PC-9 (cell line): ENCODE measurements around the gene ADGRB3. TPM values are rescaled to one million over a fixed set of nuclear protein-coding genes. Genes with fewer than 3 reads are reported as not detected.

Experiments
- BruUV-seq: library from RNA; stranded (reverse); fragments of 400-500 nt; replicated peaks from 2 replicates; lab custom pipeline; 2021; lab: Mats Ljungman, UMichigan
- CTCF ChIA-PET: fragments of 300-600 bp; sonication (Branson Sonifier 250); formaldehyde crosslinking; loops from one replicate; lab custom pipeline; 2022; ENCODE audit warnings: antibody characterized with exemption; lab: Charles Lee
- POLR2A ChIA-PET: fragments of 300-600 bp; sonication (Branson Sonifier 250); formaldehyde crosslinking; loops from one replicate; lab custom pipeline; 2022; ENCODE audit warnings: antibody characterized with exemption; ENCODE audit not compliant: unreplicated experiment; lab: Charles Lee
- DNase-seq, 2 experiments: peaks; one replicate each; pipeline versions ENCODE4 v3.0.0 to v3.0.0-alpha.2; 2015 to 2022; ENCODE audit warnings: mixed read lengths in 1 of 2
- H2AFZ ChIP-seq: fragments of 200-600 bp; sonication (generic); 2 replicates; pipeline ENCODE4 v1.8.1; 2017; ENCODE audit warnings: antibody characterized with exemption
- H3F3A ChIP-seq: fragments of 200-600 bp; sonication (generic); 2 replicates; pipeline ENCODE4 v1.8.1; 2017; ENCODE audit warnings: antibody characterized with exemption, mild to moderate bottlenecking, low read depth; ENCODE audit not compliant: insufficient read depth
- H3K27ac ChIP-seq: fragments of 200-600 bp; sonication (generic); 2 replicates; pipeline ENCODE4 v1.6.1; 2016; ENCODE audit warnings: mixed run types
- H3K27me3 ChIP-seq: fragments of 200-600 bp; sonication (generic); 2 replicates; pipeline ENCODE4 v1.6.1; 2016; ENCODE audit warnings: low read depth, mixed run types; ENCODE audit not compliant: insufficient read depth
- H3K36me3 ChIP-seq: fragments of 200-600 bp; sonication (generic); 2 replicates; pipeline ENCODE4 v1.6.1; 2016; ENCODE audit warnings: low read depth, mixed run types
- H3K4me1 ChIP-seq: fragments of 200-600 bp; sonication (generic); replicated peaks from 2 replicates; pipeline ENCODE4 v1.6.1; 2016; ENCODE audit warnings: mixed run types; ENCODE audit not compliant: insufficient read depth
- H3K4me2 ChIP-seq: fragments of 200-600 bp; sonication (generic); 2 replicates; pipeline ENCODE4 v1.6.1; 2017; ENCODE audit warnings: mixed run types
- H3K4me3 ChIP-seq: fragments of 200-600 bp; sonication (generic); 2 replicates; pipeline ENCODE4 v1.6.1; 2016; ENCODE audit warnings: mixed run types
- H3K79me2 ChIP-seq: fragments of 200-600 bp; sonication (generic); 2 replicates; pipeline ENCODE4 v1.6.1; 2017; ENCODE audit warnings: low read depth, mixed run types
- H3K9me2 ChIP-seq: fragments of 200-600 bp; sonication (generic); 2 replicates; pipeline ENCODE4 v1.8.1; 2017; ENCODE audit warnings: mild to moderate bottlenecking; ENCODE audit not compliant: insufficient read depth
- H3K9me3 ChIP-seq: fragments of 200-600 bp; sonication (generic); 2 replicates; pipeline ENCODE4 v1.8.1; 2016; ENCODE audit warnings: low read depth; ENCODE audit not compliant: insufficient read depth
- H4K20me1 ChIP-seq: fragments of 200-600 bp; sonication (generic); 2 replicates; pipeline ENCODE4 v1.8.1; 2017; ENCODE audit not compliant: insufficient read depth
- EZH2 ChIP-seq: fragments of 200-600 bp; sonication (generic); IDR thresholded peaks from 2 replicates; pipeline ENCODE4 v1.8.0; 2017; ENCODE audit warnings: antibody characterized with exemption, low read depth
- intact Hi-C: fragments of 100-400 bp; cut with micrococcal nuclease; formaldehyde crosslinking; loops from one replicate; pipeline ENCODE4 v1.10.0; 2022; ENCODE audit not compliant: unreplicated experiment
- total RNA-seq: library from RNA; stranded (reverse); gene quantifications from 2 replicates; pipeline ENCODE4 v1.2.3, GENCODE V29; 2021
- TF ChIP-seq, protein P1 (sequence below): fragments of 200-600 bp; sonication (generic); conservative IDR thresholded peaks from 2 replicates; pipeline ENCODE4 v1.6.1; 2017; ENCODE audit warnings: mixed run types, antibody characterized with exemption, mild to moderate bottlenecking, moderate library complexity

ADGRB3 gene
- total RNA-seq, 1 experiment from 2014 or later, result not detected

DNA sequence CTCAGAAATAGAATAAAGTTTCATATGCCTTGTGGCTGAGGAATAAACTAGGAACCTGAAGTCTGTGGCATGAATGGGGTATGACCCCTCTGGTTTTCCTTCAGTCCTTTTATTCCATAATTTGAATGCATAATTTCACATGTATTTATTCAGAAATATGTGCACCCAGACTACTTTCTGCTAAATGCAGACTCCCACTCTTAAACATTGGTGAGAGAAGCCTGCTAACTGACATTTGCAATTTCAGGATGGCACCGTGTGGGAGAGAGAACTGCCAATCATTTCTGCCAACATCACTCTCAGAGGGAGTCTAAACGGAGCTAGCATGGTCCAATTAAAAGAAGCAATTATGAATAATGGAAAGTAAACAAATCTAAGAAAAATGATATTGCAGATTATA is 141.3 kb downstream of the ADGRB3 start:
- CTCF ChIA-PET, result no interaction called here
- POLR2A ChIA-PET, result no interaction called here
- Histone ChIP-seq H3K4me3 (no peak overlapping the region), H2AFZ (no peak overlapping the region), H4K20me1 (no peaks in the 10 kb centered on the region; the same call in 1 of the 2 replicates), H3K9me2 (no peaks in the 10 kb centered on the region), H3K27ac (no peak overlapping the region), H3K79me2 (no peaks in the 10 kb centered on the region), H3F3A (no peaks in the 10 kb centered on the region), H3K4me1 (no peaks in the 10 kb centered on the region), H3K36me3 (no peaks in the 10 kb centered on the region), H3K27me3 (no peaks in the 10 kb centered on the region), H3K4me2 (no peak overlapping the region), H3K9me3 (no peaks in the 10 kb centered on the region)
- TF ChIP-seq, protein P1, sequence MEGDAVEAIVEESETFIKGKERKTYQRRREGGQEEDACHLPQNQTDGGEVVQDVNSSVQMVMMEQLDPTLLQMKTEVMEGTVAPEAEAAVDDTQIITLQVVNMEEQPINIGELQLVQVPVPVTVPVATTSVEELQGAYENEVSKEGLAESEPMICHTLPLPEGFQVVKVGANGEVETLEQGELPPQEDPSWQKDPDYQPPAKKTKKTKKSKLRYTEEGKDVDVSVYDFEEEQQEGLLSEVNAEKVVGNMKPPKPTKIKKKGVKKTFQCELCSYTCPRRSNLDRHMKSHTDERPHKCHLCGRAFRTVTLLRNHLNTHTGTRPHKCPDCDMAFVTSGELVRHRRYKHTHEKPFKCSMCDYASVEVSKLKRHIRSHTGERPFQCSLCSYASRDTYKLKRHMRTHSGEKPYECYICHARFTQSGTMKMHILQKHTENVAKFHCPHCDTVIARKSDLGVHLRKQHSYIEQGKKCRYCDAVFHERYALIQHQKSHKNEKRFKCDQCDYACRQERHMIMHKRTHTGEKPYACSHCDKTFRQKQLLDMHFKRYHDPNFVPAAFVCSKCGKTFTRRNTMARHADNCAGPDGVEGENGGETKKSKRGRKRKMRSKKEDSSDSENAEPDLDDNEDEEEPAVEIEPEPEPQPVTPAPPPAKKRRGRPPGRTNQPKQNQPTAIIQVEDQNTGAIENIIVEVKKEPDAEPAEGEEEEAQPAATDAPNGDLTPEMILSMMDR, result no peak
- no peak for TF ChIP-seq EZH2
- DNase-seq, result no peak
- no TSS peak for BruUV-seq
- intact Hi-C loops, result loop anchor here (5.0 kb wide), 1 partner anchor 1849 kb away; no protein-coding TSS in a partner anchor

DNA sequence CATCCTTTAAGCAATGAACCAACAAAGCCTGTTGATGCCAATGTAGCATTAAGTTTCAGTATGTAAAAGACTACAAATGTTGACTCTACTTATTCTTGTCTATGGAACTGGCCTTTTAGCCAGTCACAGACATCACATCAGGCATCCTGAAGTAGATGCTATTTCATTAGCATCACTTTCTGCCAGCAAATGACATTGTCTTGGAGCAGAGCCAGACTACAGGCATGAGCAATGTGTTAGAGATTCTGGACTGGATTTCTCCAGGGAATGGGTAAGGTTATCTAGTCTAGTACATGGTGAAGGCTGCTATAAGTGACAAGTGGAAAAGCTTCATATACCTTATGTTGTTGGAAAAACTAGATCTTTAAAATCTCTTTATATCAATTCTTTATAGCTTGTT is 142.9 kb downstream of the ADGRB3 start:
- H3K4me2 ChIP-seq, result no peak overlapping the region
- TF ChIP-seq EZH2, result no peak
- TF ChIP-seq, protein P1, result no peak
- CTCF ChIA-PET, result no interaction called here
- POLR2A ChIA-PET, result no interaction called here
- H3K9me2 ChIP-seq, result no peaks in the 10 kb centered on the region
- H3K36me3 ChIP-seq, result no peaks in the 10 kb centered on the region
- H3K79me2 ChIP-seq, result no peaks in the 10 kb centered on the region
- no peak for DNase-seq
- no peak overlapping the region for H2AFZ ChIP-seq
- no peaks in the 10 kb centered on the region for H3K9me3 ChIP-seq
- intact Hi-C loops, result loop anchor here (5.0 kb wide), 1 partner anchor 1851 kb away; no protein-coding TSS in a partner anchor
- no peaks in the 10 kb centered on the region for H3F3A ChIP-seq
- no peaks in the 10 kb centered on the region for H3K4me1 ChIP-seq
- no peak overlapping the region for H3K27ac ChIP-seq
- H3K27me3 ChIP-seq, result no peaks in the 10 kb centered on the region
- no peaks in the 10 kb centered on the region; the same call in 1 of the 2 replicates for H4K20me1 ChIP-seq
- no peak overlapping the region for H3K4me3 ChIP-seq
- no TSS peak for BruUV-seq

DNA sequence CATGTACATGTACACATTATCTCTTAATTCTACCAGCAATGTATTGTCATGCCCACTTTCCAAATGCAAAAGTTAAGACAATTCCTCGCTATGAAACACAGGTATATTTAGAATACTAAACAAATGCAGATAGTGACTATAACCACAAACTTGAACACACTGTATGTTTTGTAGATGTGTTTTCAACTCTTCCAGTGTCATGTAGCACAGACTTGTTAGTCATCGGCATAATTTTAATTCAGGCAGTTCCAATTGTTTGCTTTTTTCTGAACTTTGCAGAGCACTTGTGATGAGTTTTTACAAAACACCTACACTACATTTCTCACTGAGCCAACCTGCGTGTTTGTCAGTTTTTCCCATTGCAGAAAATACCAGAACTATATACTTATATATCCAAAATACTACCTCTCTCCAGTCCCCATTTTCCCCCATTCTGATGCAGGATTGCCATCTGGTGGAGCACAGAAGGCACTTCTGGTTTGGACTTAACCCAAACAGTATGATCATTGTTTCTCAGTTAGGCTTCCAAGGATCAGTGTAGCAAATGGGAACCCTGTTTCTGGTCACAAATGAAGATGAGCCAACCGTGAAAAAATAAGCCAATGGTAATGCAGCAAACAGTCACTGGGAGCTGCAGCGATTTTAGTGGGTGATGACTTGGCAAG is 143.4 kb downstream of the ADGRB3 start:
- no peaks in the 10 kb centered on the region for H3K36me3 ChIP-seq
- H4K20me1 ChIP-seq, result no peaks in the 10 kb centered on the region; the same call in 1 of the 2 replicates
- CTCF ChIA-PET, result no interaction called here
- no peak overlapping the region for H3K27ac ChIP-seq
- no peak overlapping the region for H3K4me3 ChIP-seq
- no peaks in the 10 kb centered on the region for H3K27me3 ChIP-seq
- no TSS peak for BruUV-seq
- no peaks in the 10 kb centered on the region for H3K79me2 ChIP-seq
- no peaks in the 10 kb centered on the region for H3F3A ChIP-seq
- H3K9me3 ChIP-seq, result no peaks in the 10 kb centered on the region
- no peak overlapping the region for H3K4me2 ChIP-seq
- no peak overlapping the region for H2AFZ ChIP-seq
- no peaks in the 10 kb centered on the region for H3K9me2 ChIP-seq
- TF ChIP-seq, protein P1, result peak; percentile 52
- TF ChIP-seq EZH2, result no peak
- intact Hi-C loops, result loop anchor here (5.0 kb wide), 1 partner anchor 1851 kb away; no protein-coding TSS in a partner anchor
- no peaks in the 10 kb centered on the region for H3K4me1 ChIP-seq
- no peak for DNase-seq
- POLR2A ChIA-PET, result no interaction called here
